HT1080 (cell line): Measurements from ENCODE around the gene UBQLNL. TPM values are rescaled to one million over a fixed set of nuclear protein-coding genes. Genes with fewer than 3 reads are reported as not detected.

Source experiments
- DNase-seq: peaks from one replicate; pipeline ENCODE4 v3.0.0-alpha.2; 2015; ENCODE audit warnings: low read depth
- polyA plus RNA-seq, 2 experiments: library from polyadenylated mRNA; depleted of rRNA; stranded (reverse); fragments of >200 nt; gene quantifications; 2 replicates each; pipeline ENCODE4 v1.2.3, GENCODE V29; 2015
- total RNA-seq: library from RNA; depleted of rRNA; stranded (reverse); fragments of >200 nt; shearing (Covaris generic); gene quantifications from 2 replicates; pipeline ENCODE4 v1.2.3, GENCODE V29; 2014; rRNA removed

The UBQLNL gene, protein sequence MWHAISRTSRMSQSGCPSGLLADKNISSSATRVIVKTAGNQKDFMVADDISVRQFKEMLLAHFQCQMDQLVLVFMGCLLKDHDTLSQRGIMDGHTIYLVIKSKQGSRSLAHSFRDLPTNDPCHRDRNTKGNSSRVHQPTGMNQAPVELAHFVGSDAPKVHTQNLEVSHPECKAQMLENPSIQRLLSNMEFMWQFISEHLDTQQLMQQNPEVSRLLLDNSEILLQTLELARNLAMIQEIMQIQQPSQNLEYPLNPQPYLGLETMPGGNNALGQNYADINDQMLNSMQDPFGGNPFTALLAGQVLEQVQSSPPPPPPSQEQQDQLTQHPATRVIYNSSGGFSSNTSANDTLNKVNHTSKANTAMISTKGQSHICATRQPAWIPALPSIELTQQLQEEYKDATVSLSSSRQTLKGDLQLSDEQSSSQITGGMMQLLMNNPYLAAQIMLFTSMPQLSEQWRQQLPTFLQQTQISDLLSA
- total RNA-seq = 0.07 TPM in 1 of 2 replicates, not detected in the other
- 0.02 TPM in 1 of 2 replicates, not detected in the other for polyA plus RNA-seq (2015; cell fraction: cytosol; rRNA removed)
- polyA plus RNA-seq (2015; cell fraction: nucleus; rRNA removed) = 0.27 TPM in 1 of 2 replicates, not detected in the other

DNA sequence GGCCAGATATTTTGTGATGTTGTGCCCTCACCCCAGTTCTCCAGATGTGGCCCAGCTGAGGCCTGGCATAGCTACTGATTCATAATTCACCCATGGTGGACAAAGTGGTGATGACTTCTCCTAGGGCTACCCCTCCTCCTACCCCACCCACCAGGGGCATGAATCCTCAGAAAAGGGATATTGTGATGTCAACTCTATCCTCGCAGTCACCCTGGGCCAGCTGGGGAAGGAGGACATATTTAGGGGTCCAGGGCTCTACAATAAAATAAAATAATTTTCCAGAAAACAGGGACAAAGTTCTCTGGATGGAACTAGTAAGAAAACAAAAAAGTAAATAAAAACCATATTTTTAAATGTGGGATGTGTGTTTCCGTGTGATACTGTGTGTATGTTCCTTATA, at the start of gene UBQLNL:
UBQLNL (minus strand) TSS at position 101 of the 400 bp plus-strand sequence. CDS start 258 bp downstream, outside the sequence.
- no peak for DNase-seq

GRCh38 chr11:5564259-5565019, 47.9 kb upstream of the UBQLNL start:
- DNase-seq = peak; percentile 72

DNA sequence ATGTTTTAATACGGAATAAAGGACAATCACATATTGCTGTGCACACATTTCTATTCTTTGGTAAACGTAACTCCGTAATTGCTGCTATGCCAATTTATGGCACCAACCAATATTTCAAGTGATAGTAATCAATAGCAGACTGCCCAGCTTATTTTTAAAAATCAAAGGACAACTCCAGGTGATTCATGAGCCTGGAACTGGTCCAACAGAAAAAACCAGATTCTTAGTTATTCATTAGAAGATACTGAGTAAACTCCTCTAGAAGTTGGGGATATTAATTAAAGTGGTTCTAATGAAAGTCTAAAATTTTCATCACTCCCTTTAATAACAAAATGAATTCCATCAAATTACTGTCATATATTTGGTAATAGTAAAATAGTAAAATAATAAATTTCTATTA, 41.3 kb upstream of the UBQLNL start:
- no peak for DNase-seq

DNA sequence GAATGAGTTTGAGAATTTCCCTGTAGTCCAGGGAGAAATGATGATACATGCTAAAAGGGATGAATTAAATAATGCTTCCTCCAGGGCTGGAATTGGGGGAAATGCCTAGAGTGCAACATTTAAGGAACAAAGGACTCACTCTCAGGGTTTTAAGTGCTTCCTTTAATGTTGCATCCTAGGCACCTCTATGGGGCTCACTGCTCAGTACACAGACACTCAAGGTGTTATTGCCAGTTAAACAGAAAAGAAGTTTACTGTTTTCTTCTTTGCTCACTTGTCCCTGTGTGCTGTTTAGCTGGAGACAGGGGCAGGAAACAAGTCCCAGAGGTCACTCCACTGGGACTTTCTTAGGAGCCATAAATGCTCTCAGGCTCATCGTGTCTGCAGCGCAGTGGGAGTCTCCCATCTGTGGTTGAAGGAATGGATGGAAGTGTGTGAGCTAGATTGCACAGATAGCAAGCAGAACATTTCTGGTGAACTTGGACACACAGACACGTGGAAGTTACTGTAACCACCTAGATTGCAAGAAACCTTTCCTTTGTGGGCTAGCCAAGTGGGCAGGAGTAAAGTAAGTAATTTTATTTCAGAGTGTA, 40.2 kb upstream of the UBQLNL start:
- DNase-seq = no peak

- peak; percentile 26 for DNase-seq
Observed at GRCh38 chr11:5553343-5553742, 36.8 kb upstream of the UBQLNL start.

DNA sequence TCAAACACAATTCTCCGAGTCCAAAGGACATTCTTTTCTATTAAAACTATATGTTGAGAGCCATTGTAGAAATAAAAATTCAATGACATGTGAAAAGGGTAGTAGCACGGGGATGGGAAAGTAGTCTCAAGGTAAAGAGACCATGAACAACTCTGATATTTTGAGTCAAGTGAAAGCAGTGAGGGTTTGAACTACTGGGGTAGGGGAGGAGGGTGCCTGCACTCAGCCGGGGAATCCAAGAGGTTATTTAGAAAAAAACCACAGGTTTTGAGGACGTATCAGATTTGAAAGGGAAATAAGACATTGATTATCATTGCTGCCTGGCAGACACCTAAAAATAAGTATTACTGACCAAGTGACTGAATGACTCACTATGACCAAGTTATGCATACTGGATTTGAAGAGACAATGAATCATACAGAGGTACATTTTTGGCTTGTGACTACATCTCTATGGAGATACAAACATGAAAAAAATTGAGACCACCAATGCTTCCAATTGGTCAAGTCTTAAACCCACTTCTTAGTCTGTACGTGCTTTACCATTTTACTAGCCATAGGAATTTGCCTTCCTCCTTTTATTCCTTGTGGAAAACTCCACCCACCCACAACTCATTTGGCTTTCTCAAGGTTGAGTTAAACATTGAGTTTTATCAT, 34.1 kb upstream of the UBQLNL start:
- peak; percentile 97 for DNase-seq

GRCh38 chr11:5548440-5548839, 31.9 kb upstream of the UBQLNL start, which contains the start of gene OR52H1:
Gene OR52H1 (minus strand): TSS chr11:5548540. CDS start chr11:5545505, 3,035 bp downstream.
- no peak for DNase-seq

DNA sequence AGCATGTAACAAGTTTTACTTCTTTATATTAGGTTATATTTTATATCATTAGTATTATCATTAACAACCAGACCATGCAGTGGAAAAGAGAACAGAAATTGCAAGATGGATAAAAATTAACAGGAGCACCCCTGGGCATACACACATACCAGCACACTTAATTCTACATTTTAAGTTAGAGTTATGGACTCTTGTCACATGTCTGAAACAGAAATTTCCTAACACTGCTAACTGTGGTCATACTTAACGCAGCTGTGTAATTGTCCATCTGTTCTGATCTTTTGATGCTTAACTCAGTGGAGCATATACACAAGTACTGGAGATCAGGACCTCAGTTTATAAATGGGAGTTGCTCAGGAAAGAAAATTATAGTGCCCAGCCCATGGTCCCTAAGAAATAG, 31.5 kb upstream of the UBQLNL start:
- DNase-seq = no peak

- no peak for DNase-seq
Observed at GRCh38 chr11:5546457-5546856, 30.0 kb upstream of the UBQLNL start.

GRCh38 chr11:5541427-5541826, 24.9 kb upstream of the UBQLNL start:
- DNase-seq = no peak

DNA sequence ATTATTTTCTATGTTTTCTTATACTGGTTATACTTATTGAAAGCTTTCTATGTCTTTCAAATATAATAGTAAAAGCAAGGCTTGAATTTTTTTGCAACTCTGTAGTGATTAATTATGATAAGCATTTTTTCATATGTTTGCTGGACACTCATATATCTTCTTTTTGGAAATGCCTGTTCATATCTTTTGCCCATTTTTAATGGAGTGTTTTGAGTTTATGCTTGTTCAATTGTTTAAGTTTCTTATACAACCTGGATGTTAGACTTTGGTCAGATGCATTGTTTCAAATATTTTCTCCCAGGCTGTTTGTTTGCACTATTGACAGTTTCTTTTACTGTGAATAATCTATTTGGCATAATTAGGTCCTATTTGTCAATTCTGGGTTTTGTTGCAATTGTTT, 20.0 kb upstream of the UBQLNL start:
- DNase-seq = no peak

DNA sequence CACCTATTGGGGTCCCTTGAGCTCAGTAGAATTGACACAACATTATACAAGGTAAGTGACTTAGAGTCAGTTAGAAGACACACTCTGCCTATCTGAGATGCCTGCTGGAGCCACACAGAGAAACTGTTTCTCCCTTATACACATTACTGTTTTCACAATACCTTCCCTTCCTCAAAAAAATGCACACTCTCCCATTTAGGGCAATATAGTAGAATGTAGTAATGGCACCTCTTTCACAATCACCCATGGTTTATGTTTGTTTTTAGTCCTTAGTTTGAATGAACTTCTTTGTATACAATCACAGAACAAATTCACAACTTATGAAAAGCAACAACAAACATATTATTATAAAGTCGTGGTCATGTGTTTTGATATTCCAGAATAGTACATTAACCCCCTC, 17.5 kb upstream of the UBQLNL start:
- no peak for DNase-seq

DNA sequence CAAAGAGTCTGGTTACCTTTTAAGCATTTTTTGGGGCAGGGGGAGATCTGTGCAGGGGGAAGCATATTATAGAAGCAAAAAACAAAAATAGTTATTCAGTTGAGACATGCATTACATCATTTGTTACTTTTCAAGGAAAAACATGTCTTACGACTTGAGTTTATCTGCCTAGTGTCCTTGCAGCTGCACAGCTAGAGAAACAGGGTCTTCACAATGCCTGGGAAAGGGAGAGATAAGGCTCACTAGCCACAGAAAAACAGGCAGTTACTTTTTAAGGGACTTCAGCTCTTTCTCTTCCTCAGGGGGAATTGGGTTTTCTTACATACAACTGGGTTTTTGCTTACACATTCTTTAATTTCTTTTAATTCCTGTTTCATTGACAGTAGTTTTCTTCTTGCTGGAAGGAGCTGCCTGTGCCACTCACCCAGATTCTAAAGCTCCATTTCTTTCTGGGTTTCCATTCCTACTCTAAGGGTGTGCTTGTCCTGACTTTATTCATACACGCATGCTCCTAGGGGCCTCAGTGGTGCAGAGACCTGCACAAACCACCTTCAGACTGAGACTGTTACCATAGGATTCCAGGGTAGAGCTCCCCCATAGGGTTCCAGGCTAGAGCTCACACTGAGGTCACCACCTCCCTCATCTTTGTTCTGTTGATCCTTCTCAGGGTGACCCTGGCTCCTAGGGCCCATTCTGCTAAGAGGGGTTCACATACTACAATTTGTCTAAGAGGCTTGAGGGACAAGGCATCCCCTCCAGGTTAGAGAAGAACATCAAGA, 14.7 kb upstream of the UBQLNL start:
- no peak for DNase-seq

- DNase-seq = no peak
Observed at GRCh38 chr11:5528495-5528894, 12.0 kb upstream of the UBQLNL start.

DNA sequence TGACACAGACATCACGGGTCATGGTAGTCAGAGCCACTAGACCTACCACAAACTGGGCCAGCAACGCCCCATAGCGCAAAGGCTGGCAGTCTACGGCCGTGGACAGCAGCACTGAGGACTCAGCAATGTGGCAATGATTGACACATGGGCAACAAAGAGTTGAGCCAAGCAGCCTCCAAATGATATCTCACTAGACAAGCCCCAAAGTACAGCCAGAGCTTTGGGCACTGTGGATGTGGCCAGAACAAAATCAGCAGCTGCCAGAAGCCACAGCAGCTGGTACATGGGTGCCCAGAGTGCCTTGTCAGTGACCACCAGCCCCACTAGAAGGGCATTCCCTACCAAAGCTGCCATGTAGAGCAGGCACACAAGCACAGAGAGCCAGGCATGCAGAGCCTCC, 11.2 kb upstream of the UBQLNL start:
- DNase-seq = no peak

GRCh38 chr11:5524756-5525155, 8.3 kb upstream of the UBQLNL start:
- no peak for DNase-seq

GRCh38 chr11:5522308-5522707, 5.8 kb upstream of the UBQLNL start:
- DNase-seq = peak; percentile 87

GRCh38 chr11:5521540-5521939, 5.0 kb upstream of the UBQLNL start:
- DNase-seq = peak; percentile 48

GRCh38 chr11:5514841-5515240, 1.7 kb downstream of the UBQLNL start:
- no peak for DNase-seq

- DNase-seq = no peak
Observed at GRCh38 chr11:5509803-5510202, 6.7 kb downstream of the UBQLNL start, which contains the start of gene UBQLN3. Gene UBQLN3 (minus strand): TSS chr11:5509957. CDS start chr11:5509558, 399 bp downstream.
